ENCODE data around the gene SLK.

SLK gene

DNA sequence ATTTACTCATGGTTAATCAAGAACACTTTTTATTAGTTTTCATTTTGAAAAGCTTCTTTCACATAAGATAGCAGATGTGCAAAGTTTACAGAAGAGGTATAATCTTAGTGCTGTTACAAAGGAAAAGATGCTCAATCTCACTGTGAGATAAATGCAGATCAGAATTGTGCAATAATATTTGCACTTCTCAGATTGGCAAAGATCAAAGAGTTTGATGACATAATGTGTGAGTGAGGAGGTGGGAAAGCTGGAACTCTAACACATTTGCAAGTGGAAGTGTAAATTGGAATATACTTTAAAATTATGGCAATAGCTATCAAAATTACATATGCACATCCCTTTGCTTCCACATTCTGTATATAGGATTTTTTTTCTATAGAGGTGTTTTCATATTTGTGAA is 27.4 kb upstream of the SLK start:
- DNase-seq (ENCODE audit: insufficient read length, low spot score) (no peak), FAIRE-seq (peak; percentile 68)
- TF ChIP-seq, protein P1, sequence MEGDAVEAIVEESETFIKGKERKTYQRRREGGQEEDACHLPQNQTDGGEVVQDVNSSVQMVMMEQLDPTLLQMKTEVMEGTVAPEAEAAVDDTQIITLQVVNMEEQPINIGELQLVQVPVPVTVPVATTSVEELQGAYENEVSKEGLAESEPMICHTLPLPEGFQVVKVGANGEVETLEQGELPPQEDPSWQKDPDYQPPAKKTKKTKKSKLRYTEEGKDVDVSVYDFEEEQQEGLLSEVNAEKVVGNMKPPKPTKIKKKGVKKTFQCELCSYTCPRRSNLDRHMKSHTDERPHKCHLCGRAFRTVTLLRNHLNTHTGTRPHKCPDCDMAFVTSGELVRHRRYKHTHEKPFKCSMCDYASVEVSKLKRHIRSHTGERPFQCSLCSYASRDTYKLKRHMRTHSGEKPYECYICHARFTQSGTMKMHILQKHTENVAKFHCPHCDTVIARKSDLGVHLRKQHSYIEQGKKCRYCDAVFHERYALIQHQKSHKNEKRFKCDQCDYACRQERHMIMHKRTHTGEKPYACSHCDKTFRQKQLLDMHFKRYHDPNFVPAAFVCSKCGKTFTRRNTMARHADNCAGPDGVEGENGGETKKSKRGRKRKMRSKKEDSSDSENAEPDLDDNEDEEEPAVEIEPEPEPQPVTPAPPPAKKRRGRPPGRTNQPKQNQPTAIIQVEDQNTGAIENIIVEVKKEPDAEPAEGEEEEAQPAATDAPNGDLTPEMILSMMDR (IDR thresholded peaks at IDR 0.05; ENCODE audit: insufficient read depth, missing control alignments) = no peak

DNA sequence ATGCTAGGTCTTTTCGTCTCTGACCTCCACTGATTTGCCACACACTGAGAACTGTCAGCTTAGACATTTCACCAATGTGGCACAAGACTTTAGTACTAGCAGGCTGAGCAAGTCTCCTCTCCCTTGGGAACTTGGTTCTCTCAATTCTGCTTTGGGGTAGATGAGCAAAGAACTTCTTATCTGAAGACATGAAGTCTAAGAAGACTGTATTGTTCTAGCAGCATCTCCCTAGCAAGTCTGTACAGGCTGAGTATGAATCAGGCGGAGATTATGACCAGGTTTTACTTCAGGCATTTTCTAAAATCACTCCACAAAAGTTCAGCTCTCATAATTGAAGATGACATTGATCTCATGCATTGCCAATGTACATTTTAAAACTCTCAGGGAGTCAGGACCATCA is 25.1 kb upstream of the SLK start:
- no peak for FAIRE-seq
- TF ChIP-seq, protein P1 (IDR thresholded peaks at IDR 0.05; ENCODE audit: insufficient read depth, missing control alignments) = no peak
- DNase-seq (ENCODE audit: insufficient read length, low spot score) = no peak

- no peak for DNase-seq (ENCODE audit: insufficient read length, low spot score)
- TF ChIP-seq, protein P1 (IDR thresholded peaks at IDR 0.05; ENCODE audit: insufficient read depth, missing control alignments) = no peak
- FAIRE-seq = no peak
These were observed 24.1 kb upstream of the SLK start for GRCh38 chr10:103942866-103943265.

GRCh38 chr10:103947799-103948516 is 19.0 kb upstream of the SLK start:
- DNase-seq (ENCODE audit: insufficient read length, low spot score) (no peak), FAIRE-seq (no peak)
- TF ChIP-seq, protein P1 (IDR thresholded peaks at IDR 0.05; ENCODE audit: insufficient read depth, missing control alignments) = no peak

- FAIRE-seq = no peak
- DNase-seq (ENCODE audit: insufficient read length, low spot score) = no peak
- TF ChIP-seq, protein P1 (IDR thresholded peaks at IDR 0.05; ENCODE audit: insufficient read depth, missing control alignments) = no peak
These were observed 17.2 kb upstream of the SLK start for GRCh38 chr10:103949728-103950127.

GRCh38 chr10:103951183-103951582 is 15.8 kb upstream of the SLK start:
- FAIRE-seq (no peak), DNase-seq (ENCODE audit: insufficient read length, low spot score) (no peak)
- TF ChIP-seq, protein P1 (IDR thresholded peaks at IDR 0.05; ENCODE audit: insufficient read depth, missing control alignments) = no peak

DNA sequence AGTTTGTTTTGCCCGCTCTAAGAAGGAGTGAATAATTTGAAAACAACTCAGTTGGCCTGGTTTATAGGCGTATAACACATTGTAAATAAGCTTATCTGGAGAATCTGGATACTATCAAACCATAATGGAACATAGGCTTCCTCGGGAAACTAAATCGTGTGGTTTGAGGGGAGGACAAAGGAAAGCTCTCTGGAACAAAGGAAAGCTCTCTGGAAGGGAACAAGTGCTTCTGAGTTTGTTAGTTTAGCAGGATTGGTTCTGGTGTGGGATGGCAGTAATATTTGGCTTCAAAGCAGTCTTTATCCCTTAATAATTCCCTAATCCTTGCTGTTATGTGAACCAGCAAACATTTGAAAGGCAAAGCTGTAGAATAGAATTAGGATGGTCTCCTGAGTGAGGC is 15.0 kb upstream of the SLK start:
- no peak for DNase-seq (ENCODE audit: insufficient read length, low spot score)
- FAIRE-seq = peak; percentile 32
- TF ChIP-seq, protein P1 (IDR thresholded peaks at IDR 0.05; ENCODE audit: insufficient read depth, missing control alignments) = no peak

All from D721Med (cell line).